ENCODE results near the gene ADAT3. TPM values are rescaled to one million over a fixed set of nuclear protein-coding genes. Genes with fewer than 3 reads are reported as not detected.
A peak's percentile ranks its signal among the peaks of the same experiment; 100 is the strongest.

ADAT3 gene
- total RNA-seq, 1 experiment from 2014 or later: 12.6 TPM

GRCh38 chr19:1911098-1911497, 5.9 kb downstream of the ADAT3 start:
- Mint-ChIP-seq H3K36me3 (ENCODE audit: insufficient read depth, unreplicated experiment) (peaks cover 43% of the 10 kb centered on the region), H3K4me1 (ENCODE audit: low read depth, unreplicated experiment) (no peaks in the 10 kb centered on the region), H3K9me3 (ENCODE audit: unreplicated experiment) (no peaks in the 10 kb centered on the region), H3K27ac (ENCODE audit: unreplicated experiment) (no peak overlapping the region), H3K27me3 (ENCODE audit: insufficient read depth, unreplicated experiment) (no peaks in the 10 kb centered on the region), H3K4me3 (ENCODE audit: unreplicated experiment) (no peak overlapping the region)
- DNase-seq: no peak
- Histone ChIP-seq H3K36me3 (ENCODE audit: control insufficient read depth, insufficient read depth, low read length) (0 out of 2 replicates have a peak, but pooled peaks cover 3% of the 10 kb centered on the region), H3K9me3 (no peaks in the 10 kb centered on the region), H3K4me3 (ENCODE audit: low read depth, low read length) (no peak overlapping the region), H3K27me3 (replicated peaks; ENCODE audit: control insufficient read depth, insufficient read depth, low read length) (no peaks in the 10 kb centered on the region), H3K4me1 (peaks cover 16% of the 10 kb centered on the region)
- CTCF ChIA-PET: interaction anchor here (0.6 kb wide), 1 partner anchor 8 kb away, joined by 4 read pairs; no protein-coding TSS in a partner anchor
- POLR2A ChIA-PET: no interaction called here
- no peak for TF ChIP-seq CTCF (IDR thresholded peaks at IDR 0.05; ENCODE audit: insufficient read depth in 1 of 2, low read depth in 1 of 2, low read length in 1 of 2, severe bottlenecking in 1 of 2, unreplicated experiment in 1 of 2)
- intact Hi-C loops (cut with micrococcal nuclease; ENCODE audit: unreplicated experiment): no loop called here
- BruUV-seq (replicated peaks): no TSS peak

- POLR2A ChIA-PET: no interaction called here
Measured at GRCh38 chr19:1911995-1912394, 6.8 kb downstream of the ADAT3 start.

GRCh38 chr19:1912760-1913505, 7.7 kb downstream of the ADAT3 start:
- no peak overlapping the region for H3K4me3 Mint-ChIP-seq (ENCODE audit: unreplicated experiment)

More at GRCh38 chr19:1911995-1912394, 6.8 kb downstream of the ADAT3 start:
- no peaks in the 10 kb centered on the region for H3K27me3 ChIP-seq (replicated peaks; ENCODE audit: control insufficient read depth, insufficient read depth, low read length)
- H3K9me3 ChIP-seq: no peaks in the 10 kb centered on the region
- H3K4me3 Mint-ChIP-seq (ENCODE audit: unreplicated experiment): no peak overlapping the region
- H3K9me3 Mint-ChIP-seq (ENCODE audit: unreplicated experiment): no peaks in the 10 kb centered on the region
- H3K27me3 Mint-ChIP-seq (ENCODE audit: insufficient read depth, unreplicated experiment): no peaks in the 10 kb centered on the region
- H3K4me1 ChIP-seq: peaks cover 13% of the 10 kb centered on the region
- intact Hi-C loops (cut with micrococcal nuclease; ENCODE audit: unreplicated experiment): no loop called here
- H3K27ac Mint-ChIP-seq (ENCODE audit: unreplicated experiment): no peak overlapping the region
- peaks cover 40% of the 10 kb centered on the region for H3K36me3 Mint-ChIP-seq (ENCODE audit: insufficient read depth, unreplicated experiment)
- no TSS peak for BruUV-seq (replicated peaks)
- no peaks in the 10 kb centered on the region for H3K4me1 Mint-ChIP-seq (ENCODE audit: low read depth, unreplicated experiment)
- no peak for TF ChIP-seq CTCF (IDR thresholded peaks at IDR 0.05; ENCODE audit: insufficient read depth in 1 of 2, low read depth in 1 of 2, low read length in 1 of 2, severe bottlenecking in 1 of 2, unreplicated experiment in 1 of 2)
- H3K4me3 ChIP-seq (ENCODE audit: low read depth, low read length): no peak overlapping the region
- DNase-seq: no peak
- peaks cover 4% of the 10 kb centered on the region; the same call in 1 of the 2 replicates for H3K36me3 ChIP-seq (ENCODE audit: control insufficient read depth, insufficient read depth, low read length)
- CTCF ChIA-PET: no interaction called here

More at GRCh38 chr19:1912760-1913505, 7.7 kb downstream of the ADAT3 start:
- CTCF ChIA-PET: no interaction called here
- DNase-seq: no peak
- peaks cover 38% of the 10 kb centered on the region for H3K36me3 Mint-ChIP-seq (ENCODE audit: insufficient read depth, unreplicated experiment)
- no peaks in the 10 kb centered on the region for H3K27me3 Mint-ChIP-seq (ENCODE audit: insufficient read depth, unreplicated experiment)
- no TSS peak for BruUV-seq (replicated peaks)
- no peaks in the 10 kb centered on the region for H3K4me1 Mint-ChIP-seq (ENCODE audit: low read depth, unreplicated experiment)
- Histone ChIP-seq H3K9me3 (no peaks in the 10 kb centered on the region), H3K4me1 (peaks cover 4% of the 10 kb centered on the region; the same call in 1 of the 2 replicates), H3K4me3 (ENCODE audit: low read depth, low read length) (no peak overlapping the region), H3K36me3 (ENCODE audit: control insufficient read depth, insufficient read depth, low read length) (peaks cover 4% of the 10 kb centered on the region; the same call in 1 of the 2 replicates), H3K27me3 (replicated peaks; ENCODE audit: control insufficient read depth, insufficient read depth, low read length) (no peaks in the 10 kb centered on the region)
- POLR2A ChIA-PET: interaction anchor here (0.6 kb wide), 1 partner anchor 50 kb away, joined by 3 read pairs; no protein-coding TSS in a partner anchor
- no peaks in the 10 kb centered on the region for H3K9me3 Mint-ChIP-seq (ENCODE audit: unreplicated experiment)
- intact Hi-C loops (cut with micrococcal nuclease; ENCODE audit: unreplicated experiment): no loop called here
- peak overlapping the region; percentile 57 for H3K27ac Mint-ChIP-seq (ENCODE audit: unreplicated experiment)
- no peak for TF ChIP-seq CTCF (IDR thresholded peaks at IDR 0.05; ENCODE audit: insufficient read depth in 1 of 2, low read depth in 1 of 2, low read length in 1 of 2, severe bottlenecking in 1 of 2, unreplicated experiment in 1 of 2)

All from Caco-2 (cell line).